ENCODE measurements around the gene ARID5B.

The ARID5B gene

GRCh38 chr10:62038609-62039190 lies 137.2 kb downstream of the ARID5B start:
- TF ChIP-seq JUND (IDR thresholded peaks at IDR 0.05; ENCODE audit: low read depth) = no peak
- in situ Hi-C loops (cut with HindIII; ENCODE audit: low pct_unique_long_range_greater_than_20kb, low sequenced_read_pairs) = no loop called here
- peak; percentile 37 to 90 for DNase-seq (ENCODE audit: low read depth in 1 of 2, low spot score in 1 of 2)

GRCh38 chr10:62039954-62040353 lies 138.5 kb downstream of the ARID5B start:
- in situ Hi-C loops (cut with HindIII; ENCODE audit: low pct_unique_long_range_greater_than_20kb, low sequenced_read_pairs) = no loop called here
- no peak for TF ChIP-seq JUND (IDR thresholded peaks at IDR 0.05; ENCODE audit: low read depth)
- no peak for DNase-seq (ENCODE audit: low read depth in 1 of 2, low spot score in 1 of 2)

GRCh38 chr10:62040881-62041280 lies 139.4 kb downstream of the ARID5B start:
- in situ Hi-C loops (cut with HindIII; ENCODE audit: low pct_unique_long_range_greater_than_20kb, low sequenced_read_pairs) = no loop called here
- no peak for TF ChIP-seq JUND (IDR thresholded peaks at IDR 0.05; ENCODE audit: low read depth)
- DNase-seq (ENCODE audit: low read depth in 1 of 2, low spot score in 1 of 2) = no peak

GRCh38 chr10:62043421-62044021 lies 142.0 kb downstream of the ARID5B start:
- no peak for DNase-seq (ENCODE audit: low read depth in 1 of 2, low spot score in 1 of 2)
- no peak for TF ChIP-seq JUND (IDR thresholded peaks at IDR 0.05; ENCODE audit: low read depth)
- in situ Hi-C loops (cut with HindIII; ENCODE audit: low pct_unique_long_range_greater_than_20kb, low sequenced_read_pairs) = no loop called here

GRCh38 chr10:62044566-62044965 lies 143.1 kb downstream of the ARID5B start:
- TF ChIP-seq JUND (IDR thresholded peaks at IDR 0.05; ENCODE audit: low read depth) = no peak
- no peak for DNase-seq (ENCODE audit: low read depth in 1 of 2, low spot score in 1 of 2)
- in situ Hi-C loops (cut with HindIII; ENCODE audit: low pct_unique_long_range_greater_than_20kb, low sequenced_read_pairs) = no loop called here

GRCh38 chr10:62045765-62046521 lies 144.4 kb downstream of the ARID5B start:
- in situ Hi-C loops (cut with HindIII; ENCODE audit: low pct_unique_long_range_greater_than_20kb, low sequenced_read_pairs) = no loop called here
- DNase-seq (ENCODE audit: low read depth in 1 of 2, low spot score in 1 of 2) = no peak
- no peak for TF ChIP-seq JUND (IDR thresholded peaks at IDR 0.05; ENCODE audit: low read depth)

- TF ChIP-seq JUND (IDR thresholded peaks at IDR 0.05; ENCODE audit: low read depth) = no peak
- in situ Hi-C loops (cut with HindIII; ENCODE audit: low pct_unique_long_range_greater_than_20kb, low sequenced_read_pairs) = no loop called here
- DNase-seq (ENCODE audit: low read depth in 1 of 2, low spot score in 1 of 2) = no peak
Observed at GRCh38 chr10:62046522-62047227, 145.2 kb downstream of the ARID5B start.

GRCh38 chr10:62047228-62047892 lies 145.9 kb downstream of the ARID5B start:
- no peak for TF ChIP-seq JUND (IDR thresholded peaks at IDR 0.05; ENCODE audit: low read depth)
- in situ Hi-C loops (cut with HindIII; ENCODE audit: low pct_unique_long_range_greater_than_20kb, low sequenced_read_pairs) = no loop called here
- no peak for DNase-seq (ENCODE audit: low read depth in 1 of 2, low spot score in 1 of 2)

GRCh38 chr10:62047960-62048383 lies 146.5 kb downstream of the ARID5B start:
- in situ Hi-C loops (cut with HindIII; ENCODE audit: low pct_unique_long_range_greater_than_20kb, low sequenced_read_pairs) = no loop called here
- TF ChIP-seq JUND (IDR thresholded peaks at IDR 0.05; ENCODE audit: low read depth) = no peak
- DNase-seq (ENCODE audit: low read depth in 1 of 2, low spot score in 1 of 2) = no peak

- no peak for DNase-seq (ENCODE audit: low read depth in 1 of 2, low spot score in 1 of 2)
Observed at GRCh38 chr10:62048470-62048869, 147.0 kb downstream of the ARID5B start.

GRCh38 chr10:62048919-62049623 lies 147.6 kb downstream of the ARID5B start:
- no peak for TF ChIP-seq JUND (IDR thresholded peaks at IDR 0.05; ENCODE audit: low read depth)
- peak; percentile 55 to 88 for DNase-seq (ENCODE audit: low read depth in 1 of 2, low spot score in 1 of 2)
- in situ Hi-C loops (cut with HindIII; ENCODE audit: low pct_unique_long_range_greater_than_20kb, low sequenced_read_pairs) = no loop called here

More at GRCh38 chr10:62048470-62048869, 147.0 kb downstream of the ARID5B start:
- TF ChIP-seq JUND (IDR thresholded peaks at IDR 0.05; ENCODE audit: low read depth) = no peak
- in situ Hi-C loops (cut with HindIII; ENCODE audit: low pct_unique_long_range_greater_than_20kb, low sequenced_read_pairs) = no loop called here
